ENCODE data around the gene CSF2RB. TPM values are rescaled to one million over a fixed set of nuclear protein-coding genes. Genes with fewer than 3 reads are reported as not detected.

CSF2RB gene
- polyA plus RNA-seq, 2 of the 4 experiments (the other 2 are of a cell fraction): not detected

DNA sequence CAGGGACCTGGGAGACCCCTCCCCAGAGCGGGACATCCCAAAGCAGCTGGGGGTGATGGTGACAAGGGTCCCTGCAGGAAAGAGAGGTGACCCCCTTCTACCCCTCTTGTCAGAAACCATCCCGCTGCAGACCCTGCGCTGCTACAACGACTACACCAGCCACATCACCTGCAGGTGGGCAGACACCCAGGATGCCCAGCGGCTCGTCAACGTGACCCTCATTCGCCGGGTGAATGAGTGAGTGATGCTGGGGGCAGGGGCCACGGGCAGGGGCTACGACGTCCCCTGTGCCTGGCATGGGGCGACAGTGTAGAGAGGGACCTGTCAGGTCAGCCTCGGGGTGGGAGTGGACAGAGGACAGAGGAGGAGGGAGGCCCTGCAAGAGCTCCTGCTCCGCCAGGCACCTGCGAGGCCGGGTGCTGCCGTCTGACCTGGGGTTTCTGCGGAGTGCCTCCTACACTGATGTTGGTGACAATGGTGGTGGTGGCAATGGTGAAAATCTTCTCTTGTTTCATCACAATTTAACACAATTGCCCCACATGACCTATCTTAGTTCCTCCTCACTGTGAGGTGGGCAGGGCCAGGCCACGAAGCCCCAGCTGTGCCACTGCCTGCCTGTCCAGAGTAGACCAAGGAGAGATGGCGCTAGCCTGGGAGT is 9.8 kb downstream of the CSF2RB start:
- ChIA-PET POLR2A (no interaction called here), CTCF (interaction anchor here (2.4 kb wide), 1 partner anchor 67 kb away, joined by 7 read pairs; no protein-coding TSS in a partner anchor)
- WGBS (ENCODE audit: missing lambda C conversion rate): 85% methylated on average over 5 of the region's 21 CpGs

DNA sequence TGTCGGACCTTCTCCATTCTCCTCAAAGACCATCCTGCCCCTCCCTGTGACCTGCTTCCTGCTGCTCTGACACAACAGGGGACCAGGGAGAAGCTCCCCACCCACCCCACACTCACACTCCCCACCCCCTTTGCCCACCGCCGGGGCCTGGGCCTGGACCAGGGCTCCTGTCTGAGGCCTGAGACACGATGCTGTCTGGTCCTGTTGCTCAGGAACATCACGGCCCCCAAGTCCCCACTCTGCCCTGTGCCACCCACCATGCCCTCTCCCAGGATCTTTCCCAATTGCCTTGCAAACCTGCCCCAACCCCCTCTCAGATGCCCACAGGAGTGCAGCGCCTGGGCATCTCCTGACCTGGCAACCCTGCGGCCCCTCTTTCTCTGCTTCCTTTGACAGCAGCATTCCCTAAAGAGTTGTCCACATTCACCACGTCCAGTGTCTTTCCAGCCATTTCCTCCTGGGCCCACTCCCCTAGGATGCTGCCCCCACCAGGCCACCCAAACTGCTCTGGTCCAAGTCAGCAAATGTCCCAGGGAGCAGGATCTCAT is 10.8 kb downstream of the CSF2RB start:
- H3K4me2 ChIP-seq: no peak overlapping the region
- H3K9me3 ChIP-seq: no peaks in the 10 kb centered on the region
- ATAC-seq (no peak), FAIRE-seq (no peak), DNase-seq (ENCODE audit: low read depth in 1 of 2, low spot score in 1 of 2) (no peak)
- TF ChIP-seq POLR2AphosphoS2 (conservative IDR thresholded peaks at IDR 0.05; ENCODE audit: low read length): no peak
- no peak for TF ChIP-seq PBX3 (IDR thresholded peaks at IDR 0.05)
- TF ChIP-seq FOXS1 (CRISPR knock-in tag; IDR thresholded peaks at IDR 0.05): no peak
- TF ChIP-seq JUNB (IDR thresholded peaks at IDR 0.05): no peak
- TF ChIP-seq RARB (CRISPR knock-in tag; IDR thresholded peaks at IDR 0.05): no peak
- no peak for TF ChIP-seq RCOR1 (IDR thresholded peaks at IDR 0.05; ENCODE audit: low read depth, low read length)
- no peak for TF ChIP-seq POLR2A (IDR thresholded peaks at IDR 0.05; ENCODE audit: low read length)
- no peak for TF ChIP-seq FOSL2 (IDR thresholded peaks at IDR 0.05)
- TF ChIP-seq FOSL2 (CRISPR knock-in tag; IDR thresholded peaks at IDR 0.05): no peak
- no peak for TF ChIP-seq CBX8 (IDR thresholded peaks at IDR 0.05)
- no peak for TF ChIP-seq GATA3 (IDR thresholded peaks at IDR 0.05; ENCODE audit: borderline replicate concordance)
- no peak for TF ChIP-seq CBX2 (IDR thresholded peaks at IDR 0.05; ENCODE audit: borderline replicate concordance, low read depth)
- CTCF ChIA-PET: interaction anchor here (2.4 kb wide), 1 partner anchor 67 kb away, joined by 7 read pairs; no protein-coding TSS in a partner anchor
- 75% methylated on average over 4 of the region's 8 CpGs for WGBS (ENCODE audit: missing lambda C conversion rate)
- no peaks in the 10 kb centered on the region for H3K4me1 ChIP-seq
- POLR2A ChIA-PET: no interaction called here
- H3K27ac ChIP-seq: no peak overlapping the region
- no peak overlapping the region for H3K4me3 ChIP-seq

More for the DNA sequence above, 9.8 kb downstream of the CSF2RB start:
- Histone ChIP-seq H3K27ac (no peak overlapping the region), H3K4me1 (no peaks in the 10 kb centered on the region), H3K9me3 (peaks cover 5% of the 10 kb centered on the region; the same call in 1 of the 3 replicates), H3K4me3 (no peak overlapping the region), H3K4me2 (no peak overlapping the region)
- no peak for TF ChIP-seq CHD4 (IDR thresholded peaks at IDR 0.05; ENCODE audit: borderline replicate concordance)
- no peak for TF ChIP-seq REST (IDR thresholded peaks at IDR 0.05)
- no peak for TF ChIP-seq E2F6 (IDR thresholded peaks at IDR 0.05; ENCODE audit: borderline replicate concordance, low read depth)
- TF ChIP-seq CHD2 (IDR thresholded peaks at IDR 0.05; ENCODE audit: low read length, partially characterized antibody): no peak
- DNase-seq (ENCODE audit: low read depth in 1 of 2, low spot score in 1 of 2) (no peak), ATAC-seq (no peak), FAIRE-seq (no peak)

- DNase-seq (ENCODE audit: low read depth in 1 of 2, low spot score in 1 of 2) (no peak), FAIRE-seq (no peak), ATAC-seq (no peak)
- ChIA-PET POLR2A (no interaction called here), CTCF (interaction anchor here (0.9 to 2.4 kb wide), 2 partner anchors 69 to 189 kb away, joined by 3 to 7 read pairs; no protein-coding TSS in a partner anchor)
- Histone ChIP-seq H3K4me1 (no peaks in the 10 kb centered on the region), H3K9me3 (no peaks in the 10 kb centered on the region), H3K27ac (no peak overlapping the region), H3K4me3 (no peak overlapping the region), H3K4me2 (no peak overlapping the region)
- 61% methylated on average over 14 of the region's 19 CpGs for WGBS (ENCODE audit: missing lambda C conversion rate)
- no peak for TF ChIP-seq JUN (IDR thresholded peaks at IDR 0.05)
- TF ChIP-seq CBX8 (IDR thresholded peaks at IDR 0.05): no peak
- TF ChIP-seq MAFK (IDR thresholded peaks at IDR 0.05; ENCODE audit: partially characterized antibody): no peak
- no peak for TF ChIP-seq BCL3 (IDR thresholded peaks at IDR 0.05)
- TF ChIP-seq RCOR1 (IDR thresholded peaks at IDR 0.05; ENCODE audit: low read depth, low read length): no peak
- TF ChIP-seq RARB (CRISPR knock-in tag; IDR thresholded peaks at IDR 0.05): no peak
- TF ChIP-seq CHD2 (IDR thresholded peaks at IDR 0.05; ENCODE audit: low read length, partially characterized antibody): no peak
- TF ChIP-seq POLR2A (IDR thresholded peaks at IDR 0.05; ENCODE audit: low read length): no peak
- no peak for TF ChIP-seq ZNF302 (CRISPR knock-in tag; IDR thresholded peaks at IDR 0.05)
- TF ChIP-seq GATA3 (IDR thresholded peaks at IDR 0.05; ENCODE audit: borderline replicate concordance): no peak
- no peak for TF ChIP-seq NPAS2 (CRISPR knock-in tag; IDR thresholded peaks at IDR 0.05; ENCODE audit: borderline replicate concordance)
- TF ChIP-seq, protein P1, sequence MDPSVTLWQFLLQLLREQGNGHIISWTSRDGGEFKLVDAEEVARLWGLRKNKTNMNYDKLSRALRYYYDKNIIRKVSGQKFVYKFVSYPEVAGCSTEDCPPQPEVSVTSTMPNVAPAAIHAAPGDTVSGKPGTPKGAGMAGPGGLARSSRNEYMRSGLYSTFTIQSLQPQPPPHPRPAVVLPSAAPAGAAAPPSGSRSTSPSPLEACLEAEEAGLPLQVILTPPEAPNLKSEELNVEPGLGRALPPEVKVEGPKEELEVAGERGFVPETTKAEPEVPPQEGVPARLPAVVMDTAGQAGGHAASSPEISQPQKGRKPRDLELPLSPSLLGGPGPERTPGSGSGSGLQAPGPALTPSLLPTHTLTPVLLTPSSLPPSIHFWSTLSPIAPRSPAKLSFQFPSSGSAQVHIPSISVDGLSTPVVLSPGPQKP (IDR thresholded peaks at IDR 0.05; ENCODE audit: low read depth, low read length): no peak
- TF ChIP-seq KDM5A (IDR thresholded peaks at IDR 0.05): no peak
- no peak for TF ChIP-seq KDM1A (IDR thresholded peaks at IDR 0.05; ENCODE audit: low read depth)
These were observed 12.2 kb downstream of the CSF2RB start for GRCh38 chr22:36925388-36926290.
